ENCODE data around the gene MAP3K8.
A peak's percentile ranks its signal among the peaks of the same experiment; 100 is the strongest.

MAP3K8 gene

DNA sequence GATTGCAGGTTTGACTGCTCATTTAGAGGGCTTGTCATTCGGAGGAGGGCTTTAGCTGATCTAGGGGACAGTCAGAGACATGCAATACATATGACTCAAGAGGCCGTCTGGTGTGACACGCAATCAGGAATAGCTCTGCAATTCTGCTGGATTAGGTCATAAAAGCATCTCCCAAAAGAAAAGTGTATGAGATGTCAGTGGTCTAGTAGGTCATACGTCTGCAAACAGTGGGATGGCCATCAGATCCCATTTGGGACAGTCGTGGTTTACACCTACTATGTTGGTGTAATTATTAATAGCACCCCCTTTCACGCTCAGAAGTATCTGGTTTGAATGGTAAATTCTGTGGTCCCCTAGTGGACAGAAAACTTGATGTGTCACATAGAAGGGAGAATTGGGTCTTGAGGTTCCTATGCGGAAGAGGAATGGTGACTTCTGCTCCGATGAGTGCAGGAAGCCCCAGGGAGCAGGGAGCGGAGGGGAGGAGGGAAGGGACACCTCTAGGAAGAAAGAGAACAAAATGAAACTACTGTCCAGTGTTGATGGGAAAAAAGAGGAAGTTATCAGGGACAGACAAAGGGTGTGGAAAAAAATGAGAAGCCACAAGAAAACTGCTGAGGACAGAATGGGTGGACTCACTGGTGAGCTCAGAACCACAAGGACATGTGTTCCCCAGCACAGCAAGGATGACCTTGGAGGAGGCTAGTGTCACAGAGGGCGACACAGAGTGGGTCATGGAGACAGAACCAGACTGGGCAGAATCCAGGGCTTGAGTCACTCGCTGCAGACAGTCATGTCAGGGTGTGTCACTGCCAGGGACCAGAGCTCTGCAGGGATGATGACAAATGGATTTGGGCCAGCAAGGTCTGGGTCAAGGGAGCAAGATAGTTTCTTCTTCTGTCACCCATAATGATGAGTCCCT is 59.9 kb downstream of the MAP3K8 start:
- Histone ChIP-seq H3K4me3 (ENCODE audit: low read depth in 1 of 2, low read length in 1 of 2) (peak overlapping the region; percentile 35 to 51), H3K27me3 (no peaks in the 10 kb centered on the region), H3K36me3 (no peaks in the 10 kb centered on the region), H3K4me1 (ENCODE audit: control insufficient read depth in 1 of 2, insufficient read depth in 1 of 2, low read depth in 1 of 2, low read length in 1 of 2) (peaks cover 56 to 74% of the 10 kb centered on the region in 2 experiments), H3K9me3 (no peaks in the 10 kb centered on the region), H3K27ac (peak overlapping the region; percentile 86)
- TF ChIP-seq, protein P1, sequence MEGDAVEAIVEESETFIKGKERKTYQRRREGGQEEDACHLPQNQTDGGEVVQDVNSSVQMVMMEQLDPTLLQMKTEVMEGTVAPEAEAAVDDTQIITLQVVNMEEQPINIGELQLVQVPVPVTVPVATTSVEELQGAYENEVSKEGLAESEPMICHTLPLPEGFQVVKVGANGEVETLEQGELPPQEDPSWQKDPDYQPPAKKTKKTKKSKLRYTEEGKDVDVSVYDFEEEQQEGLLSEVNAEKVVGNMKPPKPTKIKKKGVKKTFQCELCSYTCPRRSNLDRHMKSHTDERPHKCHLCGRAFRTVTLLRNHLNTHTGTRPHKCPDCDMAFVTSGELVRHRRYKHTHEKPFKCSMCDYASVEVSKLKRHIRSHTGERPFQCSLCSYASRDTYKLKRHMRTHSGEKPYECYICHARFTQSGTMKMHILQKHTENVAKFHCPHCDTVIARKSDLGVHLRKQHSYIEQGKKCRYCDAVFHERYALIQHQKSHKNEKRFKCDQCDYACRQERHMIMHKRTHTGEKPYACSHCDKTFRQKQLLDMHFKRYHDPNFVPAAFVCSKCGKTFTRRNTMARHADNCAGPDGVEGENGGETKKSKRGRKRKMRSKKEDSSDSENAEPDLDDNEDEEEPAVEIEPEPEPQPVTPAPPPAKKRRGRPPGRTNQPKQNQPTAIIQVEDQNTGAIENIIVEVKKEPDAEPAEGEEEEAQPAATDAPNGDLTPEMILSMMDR (IDR thresholded peaks at IDR 0.05): peak; percentile 17

- no peaks in the 10 kb centered on the region for H3K27me3 ChIP-seq
- TF ChIP-seq, protein P1 (IDR thresholded peaks at IDR 0.05): no peak
- H3K27ac ChIP-seq: peak overlapping the region; percentile 86
- peaks cover 52 to 69% of the 10 kb centered on the region in 2 experiments for H3K4me1 ChIP-seq (ENCODE audit: control insufficient read depth in 1 of 2, insufficient read depth in 1 of 2, low read depth in 1 of 2, low read length in 1 of 2)
- peak overlapping the region; percentile 35 to 51 for H3K4me3 ChIP-seq (ENCODE audit: low read depth in 1 of 2, low read length in 1 of 2)
- H3K9me3 ChIP-seq: no peaks in the 10 kb centered on the region
- H3K36me3 ChIP-seq: no peaks in the 10 kb centered on the region
Observed at GRCh38 chr10:30494558-30494957, 60.6 kb downstream of the MAP3K8 start.

DNA sequence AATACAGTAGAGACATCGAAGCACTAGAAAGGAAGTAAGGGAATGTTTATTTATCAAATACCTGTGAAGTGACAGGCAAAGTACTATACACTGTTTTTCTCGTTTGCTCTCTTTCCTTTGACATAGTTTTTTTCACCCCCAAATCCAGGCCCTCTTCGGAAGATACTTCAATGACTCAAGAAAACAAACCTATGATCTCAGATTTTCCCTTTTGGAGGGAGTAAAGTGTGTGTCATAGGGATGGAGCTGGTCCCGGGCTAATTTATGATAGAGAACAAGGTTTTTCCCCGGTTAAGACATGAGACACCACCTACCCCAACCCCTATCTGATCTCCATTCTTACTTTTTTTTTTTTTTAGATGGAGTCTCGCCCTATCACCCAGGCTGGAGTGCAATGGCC is 61.7 kb downstream of the MAP3K8 start:
- no peaks in the 10 kb centered on the region for H3K36me3 ChIP-seq
- TF ChIP-seq, protein P1 (IDR thresholded peaks at IDR 0.05): no peak
- H3K27ac ChIP-seq: no peak overlapping the region
- no peaks in the 10 kb centered on the region for H3K9me3 ChIP-seq
- no peak overlapping the region for H3K4me3 ChIP-seq (ENCODE audit: low read depth in 1 of 2, low read length in 1 of 2)
- peaks cover 46 to 60% of the 10 kb centered on the region in 2 experiments for H3K4me1 ChIP-seq (ENCODE audit: control insufficient read depth in 1 of 2, insufficient read depth in 1 of 2, low read depth in 1 of 2, low read length in 1 of 2)
- no peaks in the 10 kb centered on the region for H3K27me3 ChIP-seq

- Histone ChIP-seq H3K4me3 (ENCODE audit: low read depth in 1 of 2, low read length in 1 of 2) (no peak overlapping the region), H3K27ac (no peak overlapping the region), H3K4me1 (ENCODE audit: control insufficient read depth in 1 of 2, insufficient read depth in 1 of 2, low read depth in 1 of 2, low read length in 1 of 2) (peaks cover 7 to 24% of the 10 kb centered on the region in 2 experiments), H3K36me3 (no peaks in the 10 kb centered on the region), H3K9me3 (no peaks in the 10 kb centered on the region), H3K27me3 (no peaks in the 10 kb centered on the region)
- TF ChIP-seq, protein P1 (IDR thresholded peaks at IDR 0.05): no peak
Observed at GRCh38 chr10:30499816-30500215, 65.8 kb downstream of the MAP3K8 start.

DNA sequence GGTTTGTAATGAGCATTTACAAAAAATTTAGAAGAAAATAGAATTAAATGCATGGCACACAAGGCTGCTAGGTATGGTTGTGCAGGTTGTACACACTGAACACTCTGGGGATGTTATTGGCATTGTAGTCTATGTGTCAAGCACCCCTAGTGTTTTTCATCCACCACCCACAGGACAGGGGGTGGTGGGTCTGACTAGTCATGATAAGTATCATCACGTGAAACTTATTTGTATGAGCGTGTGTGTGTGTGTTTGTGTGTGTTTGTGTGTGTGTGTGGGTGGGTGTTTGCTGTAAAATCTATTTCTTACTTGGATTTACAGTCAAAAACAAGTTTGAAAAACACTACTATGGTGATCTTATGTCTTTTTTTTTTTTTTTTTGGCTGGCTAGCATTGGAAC is 66.5 kb downstream of the MAP3K8 start:
- peaks cover 11 to 28% of the 10 kb centered on the region in 2 experiments for H3K4me1 ChIP-seq (ENCODE audit: control insufficient read depth in 1 of 2, insufficient read depth in 1 of 2, low read depth in 1 of 2, low read length in 1 of 2)
- TF ChIP-seq, protein P1 (IDR thresholded peaks at IDR 0.05): no peak

More for the DNA sequence above, 66.5 kb downstream of the MAP3K8 start:
- Histone ChIP-seq H3K4me3 (ENCODE audit: low read depth in 1 of 2, low read length in 1 of 2) (no peak overlapping the region), H3K27ac (no peak overlapping the region), H3K9me3 (no peaks in the 10 kb centered on the region), H3K36me3 (no peaks in the 10 kb centered on the region), H3K27me3 (no peaks in the 10 kb centered on the region)
